Endodermal cell (in vitro differentiated cells): ENCODE data around the gene DSCAML1. TPM values are rescaled to one million over a fixed set of nuclear protein-coding genes. Genes with fewer than 3 reads are reported as not detected.

Experiments
- DNase-seq: peaks from one replicate; pipeline ENCODE4 v3.0.0-alpha.2; 2017
- H3K27ac ChIP-seq: 2 replicates; pipeline ENCODE4 v1.5.1; 2013; ENCODE audit warnings: mild to moderate bottlenecking, low read depth, low read length, moderate library complexity
- H3K27me3 ChIP-seq: 2 replicates; pipeline ENCODE4 v1.6.1; 2013; ENCODE audit warnings: mild to moderate bottlenecking, low read length, moderate library complexity; ENCODE audit not compliant: insufficient read depth, control insufficient read depth, poor library complexity, severe bottlenecking
- H3K36me3 ChIP-seq: 2 replicates; pipeline ENCODE4 v1.7.0; 2013; ENCODE audit warnings: mild to moderate bottlenecking, low read length, moderate library complexity; ENCODE audit not compliant: control insufficient read depth, insufficient read depth
- H3K4me1 ChIP-seq: one replicate; pipeline ENCODE4 v1.7.0; 2013; ENCODE audit warnings: low read length; ENCODE audit not compliant: control insufficient read depth, insufficient read depth
- H3K4me3 ChIP-seq: 2 replicates; pipeline ENCODE4 v1.5.1; 2013; ENCODE audit warnings: mild to moderate bottlenecking, low read length, moderate library complexity
- H3K9ac ChIP-seq: 2 replicates; pipeline ENCODE4 v1.6.1; 2013; ENCODE audit warnings: mild to moderate bottlenecking, low read length, moderate library complexity; ENCODE audit not compliant: poor library complexity, severe bottlenecking; ENCODE audit errors: extremely low read depth
- H3K9me3 ChIP-seq: 2 replicates; pipeline ENCODE4 v1.6.1; 2013; ENCODE audit warnings: mild to moderate bottlenecking, low read length, moderate library complexity; ENCODE audit not compliant: control insufficient read depth
- H3K27ac Mint-ChIP-seq: 2 replicates; pipeline ENCODE4 v1.8.0; 2020; ENCODE audit warnings: mixed read lengths
- H3K27me3 Mint-ChIP-seq: 2 replicates; pipeline ENCODE4 v1.8.0; 2021; ENCODE audit warnings: mild to moderate bottlenecking, mixed read lengths; ENCODE audit not compliant: insufficient read depth
- H3K36me3 Mint-ChIP-seq: 2 replicates; pipeline ENCODE4 v1.8.0; 2020; ENCODE audit warnings: low read depth, mixed read lengths
- H3K4me1 Mint-ChIP-seq: 2 replicates; pipeline ENCODE4 v1.8.0; 2020; ENCODE audit warnings: mixed read lengths
- H3K4me3 Mint-ChIP-seq: 2 replicates; pipeline ENCODE4 v1.8.0; 2020; ENCODE audit warnings: mild to moderate bottlenecking, moderate library complexity, mixed read lengths
- H3K9me3 Mint-ChIP-seq: 2 replicates; pipeline ENCODE4 v1.8.0; 2020; ENCODE audit warnings: mild to moderate bottlenecking, mixed read lengths
- WGBS, 2 experiments: methylation state at CpG; one replicate each; pipeline versions ENCODE4 v1.1.5 to v1.1.7; 2013; ENCODE audit warnings: missing lambda C conversion rate in 2 of 2, mixed read lengths in 1 of 2; ENCODE audit not compliant: insufficient coverage in 1 of 2, insufficient read length in 1 of 2; 5-methylcytosine and 5-hydroxymethylcytosine counted together
- total RNA-seq, 2 donors: library from RNA; stranded (reverse); fragmentation: NEBNext Ultra II Directional in 1 of 2; extraction: Animal tissue kit (Norgen Biotek cat#: 25700) in 1 of 2; gene quantifications; 2 replicates in 1 of 2; 3 replicates in 1 of 2; pipeline ENCODE4 v1.2.1, GENCODE V29; 2021
- TF ChIP-seq, protein P1 (sequence below): fragments of 200-600 bp; sonication (generic); conservative IDR thresholded peaks from 2 replicates; pipeline ENCODE4 v1.5.0; 2021; ENCODE audit warnings: antibody characterized with exemption, mild to moderate bottlenecking

The DSCAML1 gene
- total RNA-seq, 2 donors from 2014 or later: 5.6 to 10.9 TPM

GRCh38 chr11:117505285-117505970 lies 291.6 kb downstream of the DSCAML1 start:
- Histone ChIP-seq H3K9ac (no peak overlapping the region), H3K4me3 (no peak overlapping the region), H3K27ac (no peak overlapping the region), H3K36me3 (no peaks in the 10 kb centered on the region), H3K4me1 (no peaks in the 10 kb centered on the region), H3K27me3 (peaks cover 24% of the 10 kb centered on the region), H3K9me3 (no peaks in the 10 kb centered on the region)
- Mint-ChIP-seq H3K4me3 (no peak overlapping the region), H3K9me3 (no peaks in the 10 kb centered on the region), H3K36me3 (no peaks in the 10 kb centered on the region), H3K27me3 (peaks cover 7% of the 10 kb centered on the region), H3K27ac (no peak overlapping the region), H3K4me1 (peaks cover 9% of the 10 kb centered on the region)
- TF ChIP-seq, protein P1, sequence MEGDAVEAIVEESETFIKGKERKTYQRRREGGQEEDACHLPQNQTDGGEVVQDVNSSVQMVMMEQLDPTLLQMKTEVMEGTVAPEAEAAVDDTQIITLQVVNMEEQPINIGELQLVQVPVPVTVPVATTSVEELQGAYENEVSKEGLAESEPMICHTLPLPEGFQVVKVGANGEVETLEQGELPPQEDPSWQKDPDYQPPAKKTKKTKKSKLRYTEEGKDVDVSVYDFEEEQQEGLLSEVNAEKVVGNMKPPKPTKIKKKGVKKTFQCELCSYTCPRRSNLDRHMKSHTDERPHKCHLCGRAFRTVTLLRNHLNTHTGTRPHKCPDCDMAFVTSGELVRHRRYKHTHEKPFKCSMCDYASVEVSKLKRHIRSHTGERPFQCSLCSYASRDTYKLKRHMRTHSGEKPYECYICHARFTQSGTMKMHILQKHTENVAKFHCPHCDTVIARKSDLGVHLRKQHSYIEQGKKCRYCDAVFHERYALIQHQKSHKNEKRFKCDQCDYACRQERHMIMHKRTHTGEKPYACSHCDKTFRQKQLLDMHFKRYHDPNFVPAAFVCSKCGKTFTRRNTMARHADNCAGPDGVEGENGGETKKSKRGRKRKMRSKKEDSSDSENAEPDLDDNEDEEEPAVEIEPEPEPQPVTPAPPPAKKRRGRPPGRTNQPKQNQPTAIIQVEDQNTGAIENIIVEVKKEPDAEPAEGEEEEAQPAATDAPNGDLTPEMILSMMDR: no peak
- WGBS, 2 experiments: 94% methylated on average over 25 to 27 of the region's 27 CpGs
- no peak for DNase-seq

DNA sequence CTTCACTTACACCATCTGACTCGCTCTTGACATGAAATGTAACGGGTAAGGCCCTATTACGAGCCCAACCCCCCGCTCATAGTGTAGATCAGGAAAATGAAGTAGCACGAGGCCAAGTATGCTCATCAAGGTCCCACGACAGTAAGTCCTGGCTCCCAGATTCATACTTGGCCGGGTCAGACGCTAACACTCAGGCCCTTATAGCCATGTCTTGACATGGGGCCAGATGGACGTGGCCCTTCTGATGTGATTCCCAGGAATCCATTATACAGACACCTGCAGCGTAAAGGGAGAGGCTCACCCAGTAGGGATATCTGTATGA lies 294.3 kb downstream of the DSCAML1 start:
- no peak overlapping the region for H3K9ac ChIP-seq
- no peak overlapping the region for H3K4me3 ChIP-seq
- Mint-ChIP-seq H3K9me3 (no peaks in the 10 kb centered on the region), H3K27ac (no peak overlapping the region), H3K4me1 (peaks cover 9% of the 10 kb centered on the region), H3K36me3 (no peaks in the 10 kb centered on the region), H3K27me3 (peaks cover 7% of the 10 kb centered on the region), H3K4me3 (no peak overlapping the region)
- H3K4me1 ChIP-seq: no peaks in the 10 kb centered on the region
- no peak for DNase-seq
- TF ChIP-seq, protein P1: no peak
- peaks cover 37% of the 10 kb centered on the region for H3K27me3 ChIP-seq
- H3K9me3 ChIP-seq: no peaks in the 10 kb centered on the region
- H3K36me3 ChIP-seq: no peaks in the 10 kb centered on the region
- WGBS, 2 experiments: 86 to 88% methylated on average over 9 to 10 of the region's 10 CpGs
- no peak overlapping the region for H3K27ac ChIP-seq

GRCh38 chr11:117502015-117502778 lies 294.8 kb downstream of the DSCAML1 start:
- Mint-ChIP-seq H3K4me3 (no peak overlapping the region), H3K4me1 (peaks cover 9% of the 10 kb centered on the region), H3K27ac (no peak overlapping the region), H3K36me3 (no peaks in the 10 kb centered on the region), H3K9me3 (no peaks in the 10 kb centered on the region), H3K27me3 (peaks cover 7% of the 10 kb centered on the region)
- Histone ChIP-seq H3K4me1 (no peaks in the 10 kb centered on the region), H3K9ac (no peak overlapping the region), H3K36me3 (no peaks in the 10 kb centered on the region), H3K9me3 (no peaks in the 10 kb centered on the region), H3K27ac (no peak overlapping the region), H3K4me3 (no peak overlapping the region), H3K27me3 (peaks cover 37% of the 10 kb centered on the region)
- no peak for DNase-seq
- 58 to 72% methylated on average over 16 to 22 of the region's 22 CpGs for WGBS, 2 experiments
- TF ChIP-seq, protein P1: no peak
